ENCODE results near the gene CDC5L.

CDC5L gene

DNA sequence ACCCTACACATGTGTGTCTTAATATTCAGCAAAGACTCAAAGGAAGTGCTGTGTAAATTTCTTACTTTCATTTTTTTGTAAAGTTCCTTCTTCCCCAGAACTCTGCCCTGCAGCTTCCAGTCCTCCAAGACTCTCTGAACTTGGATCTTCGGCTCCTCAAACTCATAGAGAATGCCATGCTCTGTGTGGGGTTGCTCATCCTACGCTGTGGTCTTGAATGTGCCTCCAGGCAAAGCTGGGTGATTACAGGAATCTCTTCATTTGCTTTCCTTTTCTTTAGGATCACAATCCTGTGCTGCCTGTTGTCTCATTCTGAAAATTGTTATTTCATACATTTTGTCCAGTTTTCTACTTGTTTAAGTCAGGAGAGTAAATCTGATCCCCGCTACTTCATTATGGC is 14.5 kb upstream of the CDC5L start:
- no peaks in the 10 kb centered on the region for H3K9me3 ChIP-seq (ENCODE audit: low read length)
- no peaks in the 10 kb centered on the region for H3K36me3 ChIP-seq (ENCODE audit: insufficient read depth, low read length)
- no peaks in the 10 kb centered on the region for H4K20me1 ChIP-seq (ENCODE audit: insufficient read depth, low read length)
- no peaks in the 10 kb centered on the region for H3K9me2 ChIP-seq (ENCODE audit: low read depth, low read length)
- H3K4me3 ChIP-seq (ENCODE audit: low read depth, low read length, poor library complexity, severe bottlenecking) = no peak overlapping the region
- no peak overlapping the region for H2AFZ ChIP-seq (ENCODE audit: low read length)
- H3K9ac ChIP-seq (ENCODE audit: low read length) = no peak overlapping the region
- H3K27ac ChIP-seq (ENCODE audit: low read depth, low read length, poor library complexity, severe bottlenecking) = no peak overlapping the region
- H3K27me3 ChIP-seq (ENCODE audit: insufficient read depth, low read length) = no peaks in the 10 kb centered on the region
- H3K4me2 ChIP-seq (ENCODE audit: low read length) = no peak overlapping the region
- H3K4me1 ChIP-seq (ENCODE audit: insufficient read depth, low read length, severe bottlenecking) = no peaks in the 10 kb centered on the region
- no peaks in the 10 kb centered on the region for H3K79me2 ChIP-seq (ENCODE audit: insufficient read depth, low read length)
- TF ChIP-seq EZH2 (IDR thresholded peaks at IDR 0.05; ENCODE audit: borderline replicate concordance, low read length) = no peak
- TF ChIP-seq CTCF (IDR thresholded peaks at IDR 0.05; ENCODE audit: low read length) = no peak
- H3F3A ChIP-seq (ENCODE audit: insufficient read depth, low read length) = no peaks in the 10 kb centered on the region

- Histone ChIP-seq H3K9me3 (ENCODE audit: low read length) (no peaks in the 10 kb centered on the region), H3K4me3 (ENCODE audit: low read depth, low read length, poor library complexity, severe bottlenecking) (no peak overlapping the region), H3K79me2 (ENCODE audit: insufficient read depth, low read length) (no peaks in the 10 kb centered on the region), H3F3A (ENCODE audit: insufficient read depth, low read length) (no peaks in the 10 kb centered on the region), H3K9ac (ENCODE audit: low read length) (no peak overlapping the region), H3K27me3 (ENCODE audit: insufficient read depth, low read length) (no peaks in the 10 kb centered on the region), H3K36me3 (ENCODE audit: insufficient read depth, low read length) (no peaks in the 10 kb centered on the region), H3K9me2 (ENCODE audit: low read depth, low read length) (no peaks in the 10 kb centered on the region), H4K20me1 (ENCODE audit: insufficient read depth, low read length) (no peaks in the 10 kb centered on the region), H3K4me1 (ENCODE audit: insufficient read depth, low read length, severe bottlenecking) (no peaks in the 10 kb centered on the region), H3K27ac (ENCODE audit: low read depth, low read length, poor library complexity, severe bottlenecking) (no peak overlapping the region), H2AFZ (ENCODE audit: low read length) (no peak overlapping the region), H3K4me2 (ENCODE audit: low read length) (no peak overlapping the region)
- TF ChIP-seq CTCF (IDR thresholded peaks at IDR 0.05; ENCODE audit: low read length) (no peak), EZH2 (IDR thresholded peaks at IDR 0.05; ENCODE audit: borderline replicate concordance, low read length) (no peak)
Observed at GRCh38 chr6:44373787-44374186, 13.7 kb upstream of the CDC5L start.

DNA sequence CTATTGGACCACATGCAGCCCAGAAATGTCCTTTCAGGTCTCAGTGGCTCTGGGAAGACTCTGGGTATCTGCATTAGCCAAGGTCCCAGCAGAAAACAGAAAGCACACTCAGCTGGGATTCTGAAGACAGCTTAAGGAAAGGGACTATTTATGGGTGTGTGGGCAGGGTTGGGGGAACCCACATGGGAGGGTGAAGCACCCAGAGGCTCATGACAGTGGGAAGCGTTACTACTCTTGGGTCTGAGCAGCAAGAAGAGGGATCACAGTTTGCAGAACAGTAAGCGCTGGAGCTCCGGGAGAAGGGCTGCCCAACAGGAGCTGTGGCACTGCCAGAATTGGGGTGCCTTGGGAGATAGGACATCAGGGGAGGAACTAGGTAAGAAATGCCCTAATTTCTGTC is 12.4 kb upstream of the CDC5L start:
- no peak for TF ChIP-seq EZH2 (IDR thresholded peaks at IDR 0.05; ENCODE audit: borderline replicate concordance, low read length)
- TF ChIP-seq CTCF (IDR thresholded peaks at IDR 0.05; ENCODE audit: low read length) = no peak
- no peaks in the 10 kb centered on the region for H3K9me2 ChIP-seq (ENCODE audit: low read depth, low read length)
- no peak overlapping the region for H3K4me3 ChIP-seq (ENCODE audit: low read depth, low read length, poor library complexity, severe bottlenecking)
- no peaks in the 10 kb centered on the region for H3K9me3 ChIP-seq (ENCODE audit: low read length)
- no peak overlapping the region for H3K4me2 ChIP-seq (ENCODE audit: low read length)
- no peak overlapping the region for H3K27ac ChIP-seq (ENCODE audit: low read depth, low read length, poor library complexity, severe bottlenecking)
- no peaks in the 10 kb centered on the region for H4K20me1 ChIP-seq (ENCODE audit: insufficient read depth, low read length)
- H3F3A ChIP-seq (ENCODE audit: insufficient read depth, low read length) = no peaks in the 10 kb centered on the region
- H3K4me1 ChIP-seq (ENCODE audit: insufficient read depth, low read length, severe bottlenecking) = no peaks in the 10 kb centered on the region
- no peaks in the 10 kb centered on the region for H3K79me2 ChIP-seq (ENCODE audit: insufficient read depth, low read length)
- H3K36me3 ChIP-seq (ENCODE audit: insufficient read depth, low read length) = no peaks in the 10 kb centered on the region
- no peak overlapping the region for H3K9ac ChIP-seq (ENCODE audit: low read length)
- no peak overlapping the region for H2AFZ ChIP-seq (ENCODE audit: low read length)
- no peaks in the 10 kb centered on the region for H3K27me3 ChIP-seq (ENCODE audit: insufficient read depth, low read length)

Data from OCI-LY1 (cell line).